Measurements from ENCODE around the gene TTC21A.
"Not testable (repeated sequence)": the region's sequence is repeated elsewhere in the genome, so short reads cannot be mapped to it uniquely, and the experiment has no call there.

The TTC21A gene

DNA sequence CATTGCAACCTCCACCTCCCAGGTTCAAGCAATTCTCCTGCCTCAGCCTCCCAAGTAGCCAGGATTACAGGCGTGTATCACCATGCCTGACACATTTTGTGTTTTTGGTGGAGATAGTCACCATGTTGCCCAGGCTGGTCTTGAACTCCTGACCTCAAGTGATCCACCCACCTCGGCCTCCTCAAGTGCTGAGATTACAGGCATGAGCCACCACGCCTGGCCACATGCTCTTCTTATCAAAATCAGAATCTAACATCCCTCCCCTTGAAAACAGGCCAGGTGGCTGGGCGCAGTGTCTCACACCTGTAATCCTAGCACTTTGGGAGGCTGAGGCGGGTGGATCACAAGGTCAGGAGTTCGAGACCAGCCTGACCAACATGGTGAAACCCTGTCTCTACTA lies 63.4 kb downstream of the TTC21A start:
- not testable (repeated sequence) for DNase-seq (ENCODE audit: extremely low spot score, insufficient read length, low read depth); FAIRE-seq

DNA sequence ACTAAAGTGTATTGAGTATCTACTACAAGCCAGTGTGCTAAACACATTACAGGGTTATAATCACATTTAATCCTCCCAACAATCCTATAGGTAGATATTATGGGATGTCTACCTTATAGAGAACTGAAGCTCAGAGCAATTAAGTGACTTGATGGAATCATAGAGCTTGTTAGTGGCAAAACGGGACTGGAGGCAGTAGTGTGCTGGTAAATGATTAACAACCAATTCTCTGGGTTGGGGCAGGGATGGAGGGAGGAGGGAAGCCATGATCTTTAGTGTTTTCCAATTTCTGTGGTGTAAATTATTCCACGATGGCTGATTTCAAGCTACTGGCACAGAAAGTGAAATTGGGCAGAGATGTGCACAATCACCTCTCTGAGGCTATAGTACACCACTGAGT lies 64.4 kb downstream of the TTC21A start:
- no peak for FAIRE-seq
- no peak for DNase-seq (ENCODE audit: extremely low spot score, insufficient read length, low read depth)

DNA sequence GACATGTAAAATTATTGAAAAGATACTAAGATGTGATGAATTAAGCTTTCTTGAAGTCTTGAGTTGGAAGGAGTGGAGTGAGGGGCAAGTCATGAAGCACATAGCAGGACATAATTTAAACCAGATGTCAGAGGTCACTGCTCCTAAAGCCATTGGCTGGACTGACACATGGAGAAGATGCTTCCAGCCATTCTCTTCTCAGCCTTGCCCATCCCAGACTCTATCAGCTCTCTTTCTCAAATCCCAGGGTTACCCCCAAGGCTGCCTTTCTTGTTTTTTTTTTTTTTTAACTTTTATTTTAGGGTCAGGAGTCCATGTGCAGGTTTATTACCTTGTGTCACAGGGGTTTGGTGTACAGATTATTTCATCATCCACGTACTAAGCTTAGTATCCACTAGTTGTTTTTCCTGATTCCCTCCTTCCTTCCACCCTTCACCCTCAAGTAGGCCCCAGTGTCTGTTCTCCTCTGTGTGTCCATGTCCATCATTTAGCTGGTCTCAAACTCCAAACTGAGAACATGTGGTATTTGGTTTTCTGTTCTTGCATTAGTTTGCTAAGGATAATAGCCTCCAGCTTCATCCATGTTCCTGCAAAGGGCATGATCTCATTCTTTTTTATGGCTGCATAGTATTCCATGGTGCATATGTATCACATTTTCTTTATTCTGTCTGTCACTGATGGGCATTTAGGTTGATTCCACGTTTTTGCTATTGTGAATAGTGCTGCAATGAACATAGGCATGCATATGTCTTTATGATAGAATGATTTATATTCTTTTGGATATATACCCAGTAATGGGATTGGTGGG lies 66.0 kb downstream of the TTC21A start:
- FAIRE-seq (no peak), DNase-seq (ENCODE audit: extremely low spot score, insufficient read length, low read depth) (no peak)

DNA sequence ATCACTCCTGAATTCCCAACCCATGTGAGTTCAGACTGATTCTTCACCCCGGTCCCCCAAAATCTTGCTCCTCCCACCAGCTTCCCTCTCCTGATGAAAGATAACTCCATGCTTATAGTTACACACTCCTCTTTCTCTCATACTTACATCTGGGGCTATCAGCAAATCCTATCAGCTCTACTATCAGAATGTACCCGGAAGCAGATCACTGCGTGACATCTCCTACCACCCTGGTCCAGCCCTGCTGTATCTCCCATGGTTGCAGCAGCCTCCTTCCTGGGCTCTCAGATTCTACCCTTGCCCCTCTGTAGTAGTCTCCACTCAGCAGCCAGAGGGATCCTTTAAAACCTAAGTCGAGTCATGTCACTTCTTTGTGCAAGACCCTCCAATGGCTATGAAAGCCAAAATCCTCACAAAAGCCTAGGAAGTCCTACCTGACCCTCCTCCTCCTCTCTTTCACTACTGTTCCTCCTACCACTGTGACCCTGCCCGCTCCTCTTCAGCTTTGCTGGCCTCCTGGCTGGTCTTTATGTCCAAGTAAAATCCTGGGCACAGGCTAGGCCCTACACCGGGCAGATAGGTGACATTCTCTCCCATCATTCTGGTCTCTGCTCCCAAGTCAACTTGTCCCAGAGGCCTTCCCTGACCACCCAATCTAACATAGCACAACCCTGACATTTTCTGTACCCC lies 68.7 kb downstream of the TTC21A start:
- DNase-seq (ENCODE audit: extremely low spot score, insufficient read length, low read depth): no peak
- FAIRE-seq: no peak

DNA sequence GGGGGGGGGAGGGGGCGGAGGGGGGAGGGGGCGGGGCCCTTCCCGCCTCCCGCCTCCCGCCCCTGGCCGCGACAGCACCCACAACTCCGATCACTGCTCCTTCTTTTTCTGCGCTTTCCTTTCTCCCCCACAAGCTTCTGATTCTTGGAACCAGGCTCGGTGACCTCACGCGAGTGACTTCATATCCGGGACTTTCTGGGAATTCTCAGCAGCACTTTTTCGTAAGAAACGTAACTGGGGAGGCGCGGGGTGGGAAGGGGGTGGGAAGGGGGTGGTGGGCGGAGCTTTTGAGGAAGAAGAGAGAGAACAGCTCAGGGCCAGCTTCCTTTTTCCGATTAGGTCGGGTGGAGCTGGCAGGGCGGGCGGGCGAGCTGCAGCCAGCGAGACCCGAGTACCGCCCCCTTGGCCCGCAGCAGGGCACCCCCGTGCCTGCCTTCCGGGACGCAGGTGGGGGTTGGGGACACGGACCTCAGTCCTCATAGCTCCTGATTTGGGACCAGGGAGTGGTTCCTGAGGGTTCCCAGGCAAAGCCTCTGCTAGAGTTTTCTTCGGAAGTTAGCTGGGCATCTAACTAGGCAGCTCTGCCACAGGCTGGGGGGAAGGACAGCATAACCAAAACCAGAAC lies 70.3 kb downstream of the TTC21A start:
- peak; percentile 36 for FAIRE-seq
- DNase-seq (ENCODE audit: extremely low spot score, insufficient read length, low read depth): peak; percentile 37

DNA sequence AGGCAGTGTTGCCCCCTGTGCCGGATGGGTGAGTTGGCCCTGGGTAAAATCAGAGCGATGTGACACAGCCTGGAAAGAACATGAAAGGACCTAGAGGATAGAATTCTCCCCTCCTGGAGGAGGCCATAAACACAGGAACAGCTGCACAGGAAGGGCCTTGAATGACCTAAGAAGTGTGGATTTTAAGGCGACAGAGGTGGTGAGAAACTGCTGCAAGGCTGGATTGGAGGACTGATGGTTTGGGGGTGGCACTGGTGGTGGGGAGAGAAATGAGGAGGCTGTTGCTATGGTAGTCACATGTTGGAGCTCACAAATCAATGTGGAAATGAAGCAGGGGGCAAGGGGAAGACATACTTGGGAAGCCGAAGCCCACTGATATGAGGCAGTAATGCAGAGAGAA lies 71.1 kb downstream of the TTC21A start:
- FAIRE-seq (no peak), DNase-seq (ENCODE audit: extremely low spot score, insufficient read length, low read depth) (no peak)

DNA sequence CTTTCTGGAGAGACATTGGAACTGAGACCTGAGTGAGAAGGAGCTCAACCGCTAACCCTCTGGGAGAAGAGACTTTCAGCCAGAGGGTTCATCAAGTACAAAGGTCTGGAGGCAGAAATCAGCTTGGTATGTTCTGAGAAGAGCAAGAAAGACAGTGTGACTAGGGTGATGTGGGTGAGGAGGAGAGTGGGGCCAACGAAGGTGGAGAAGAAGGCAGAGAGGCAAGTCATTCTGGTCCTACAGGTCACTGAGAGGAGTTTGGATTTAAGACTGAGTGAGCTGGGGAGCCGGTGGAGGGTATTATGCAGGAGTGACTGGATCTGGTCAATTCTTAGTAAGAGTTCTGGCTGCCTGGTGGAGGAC lies 72.7 kb downstream of the TTC21A start:
- FAIRE-seq (no peak), DNase-seq (ENCODE audit: extremely low spot score, insufficient read length, low read depth) (no peak)

DNA sequence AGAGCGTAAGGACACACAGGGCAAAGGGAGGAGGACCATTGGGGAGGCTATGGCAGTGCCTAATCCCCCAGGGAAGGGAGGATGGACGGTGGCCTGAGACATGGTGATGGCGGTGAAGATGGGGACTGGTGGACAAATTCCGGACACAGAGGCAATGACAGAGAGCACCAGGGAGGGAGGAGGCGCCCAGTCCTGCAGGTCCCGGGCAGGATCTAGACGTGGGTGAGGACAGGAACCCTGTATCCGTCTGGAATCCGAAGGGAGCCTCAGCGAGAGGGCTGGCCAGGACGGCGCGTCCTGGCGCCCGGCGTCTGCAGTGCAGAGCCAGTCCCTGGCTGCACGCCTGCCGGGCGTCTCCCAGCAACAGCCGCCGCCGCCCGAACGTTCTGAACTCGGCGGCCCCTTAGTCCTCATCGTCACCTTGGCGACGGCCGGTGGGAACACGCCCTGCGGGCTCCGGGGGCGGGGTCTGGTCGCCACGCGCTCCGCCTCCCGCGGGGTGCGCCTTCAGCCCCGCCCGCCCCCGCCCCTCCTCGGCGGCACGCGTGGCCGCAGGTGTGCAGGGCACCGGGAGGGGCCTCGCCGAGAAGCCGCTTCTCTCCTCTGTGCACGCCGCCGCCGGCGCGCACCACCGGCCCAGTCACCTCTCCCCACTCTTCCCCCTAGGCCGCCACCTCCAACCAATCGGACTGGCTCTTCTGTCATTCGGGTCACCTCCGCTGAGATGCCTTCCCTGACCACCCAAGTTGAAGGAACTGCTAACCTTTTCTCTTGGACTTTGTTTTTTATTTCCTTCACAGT lies 73.3 kb downstream of the TTC21A start:
- DNase-seq (ENCODE audit: extremely low spot score, insufficient read length, low read depth) (peak; percentile 88), FAIRE-seq (peak; percentile 54)

DNA sequence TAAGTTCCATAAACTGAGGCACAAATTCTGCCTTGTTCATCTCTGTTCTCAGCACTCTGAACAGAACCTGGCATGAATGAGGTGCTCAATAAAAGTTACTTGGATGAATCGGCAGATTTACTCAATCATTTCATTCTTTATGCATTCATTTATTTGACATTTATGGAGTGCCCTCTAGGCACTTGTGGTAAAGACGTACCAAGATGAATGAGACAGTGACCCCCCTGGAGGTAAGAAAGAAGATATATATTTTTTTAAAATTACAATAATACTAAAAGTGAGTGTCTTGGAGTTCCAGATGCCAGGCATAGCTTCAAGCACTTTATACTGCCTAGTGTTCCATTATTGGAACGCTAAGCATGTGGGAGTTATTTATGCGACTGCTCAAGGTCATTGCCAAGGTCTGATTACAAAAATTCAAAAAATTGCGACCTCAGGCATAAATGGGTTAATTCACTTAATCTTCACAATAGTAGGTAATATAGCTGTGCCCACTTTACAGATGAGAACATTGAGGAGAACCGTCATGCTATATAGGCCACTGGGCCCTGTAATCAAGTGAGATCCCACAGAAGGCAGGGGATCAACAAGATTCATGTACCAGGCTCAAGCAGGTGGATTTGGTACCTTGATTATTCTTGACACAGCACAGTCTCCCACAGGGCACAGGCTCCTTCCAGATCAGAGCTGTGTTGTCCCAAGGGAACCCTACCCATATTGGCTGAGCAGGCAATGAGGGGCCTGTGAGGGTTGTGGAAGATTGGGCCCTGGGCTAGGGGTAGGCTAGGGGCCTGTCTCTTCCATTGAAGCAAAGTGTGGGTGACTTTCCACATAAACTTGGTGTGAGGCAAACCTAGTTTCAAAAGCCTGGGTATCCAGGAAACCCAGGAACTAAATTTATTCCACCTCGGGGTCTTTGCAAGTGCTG lies 74.2 kb downstream of the TTC21A start:
- DNase-seq (ENCODE audit: extremely low spot score, insufficient read length, low read depth) (no peak), FAIRE-seq (no peak)

DNA sequence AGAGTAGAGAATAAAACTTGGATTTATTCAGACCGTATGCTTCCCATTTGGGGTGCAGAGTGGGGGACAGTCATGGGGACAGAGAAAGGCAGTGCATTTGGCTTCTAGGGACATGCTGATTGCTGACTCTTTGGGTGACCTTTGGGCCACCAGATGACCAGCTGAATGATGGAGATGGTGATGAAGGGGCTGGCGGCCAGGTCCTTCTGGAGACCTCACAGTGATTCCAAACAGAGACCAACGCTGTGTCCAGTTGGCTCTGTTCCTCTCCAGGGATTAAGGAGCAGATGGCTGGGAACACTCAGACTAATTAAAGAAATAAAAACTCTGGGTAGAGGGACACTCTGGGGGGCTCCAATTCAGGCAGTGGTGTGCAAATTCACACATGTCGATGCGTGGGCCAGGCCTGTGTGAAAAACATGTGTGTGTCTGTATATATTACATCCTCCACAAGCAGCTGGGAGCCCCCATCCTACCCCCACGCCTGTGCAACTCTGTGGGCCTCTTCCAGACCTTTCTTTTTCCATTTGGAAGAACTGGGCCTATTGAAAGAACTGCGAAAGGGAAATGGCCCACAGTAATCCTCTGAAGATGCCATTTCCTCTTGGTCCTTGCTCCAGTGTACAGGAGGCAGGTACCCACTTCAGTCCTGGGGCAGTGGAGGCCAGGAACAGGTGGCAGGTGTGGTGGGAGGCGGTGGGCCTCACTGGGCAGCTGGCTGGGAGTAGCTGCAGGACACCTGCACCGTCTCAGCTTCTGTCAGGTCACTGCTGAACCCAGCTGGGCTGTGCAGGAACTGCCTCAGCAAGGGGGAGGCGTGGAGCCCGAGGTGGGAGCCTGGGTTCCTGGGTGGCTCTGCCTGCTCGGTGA lies 76.0 kb downstream of the TTC21A start:
- FAIRE-seq: no peak

DNA sequence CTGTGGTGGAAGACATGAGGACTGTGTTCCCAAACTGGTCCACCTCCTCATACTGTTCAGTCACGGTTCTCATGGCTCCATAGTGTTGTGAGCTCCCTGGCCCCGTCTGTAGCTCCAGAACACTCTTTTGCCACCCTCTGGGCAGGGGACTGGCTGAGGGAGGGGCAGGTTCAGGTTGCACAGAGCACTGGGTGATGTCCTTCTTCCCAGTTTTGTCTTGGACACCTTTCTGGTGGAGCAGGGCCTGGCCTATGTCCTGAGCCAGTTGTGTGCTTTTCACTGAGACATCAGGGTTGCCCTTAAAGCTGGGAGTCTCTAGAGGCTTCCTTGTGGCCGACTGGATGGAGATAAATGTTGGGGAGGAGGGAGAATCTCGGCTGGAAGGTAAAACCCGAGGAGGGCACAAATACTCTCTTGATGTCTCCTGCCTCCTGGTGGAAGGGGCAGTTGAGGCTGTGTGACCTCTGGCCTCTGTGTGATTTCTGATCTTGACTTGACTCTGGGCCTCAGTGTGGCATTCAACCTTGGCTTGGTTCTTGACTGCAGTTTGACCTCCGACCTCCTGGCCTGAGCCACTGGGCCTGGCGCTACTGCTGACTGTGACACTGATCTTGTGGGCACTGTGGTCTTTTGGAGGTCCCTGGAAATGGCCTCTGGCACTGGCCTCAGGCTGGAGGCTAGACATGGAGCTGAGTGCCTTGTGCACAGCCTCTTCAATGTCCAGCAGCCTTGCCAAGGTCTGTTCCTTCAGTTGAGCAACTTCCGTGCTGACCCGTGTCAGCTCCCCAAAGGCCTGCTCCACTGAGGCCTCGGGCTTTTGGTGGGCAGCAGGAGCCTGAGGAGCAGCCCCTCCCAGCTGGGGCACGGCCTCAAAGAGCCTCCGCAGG lies 76.8 kb downstream of the TTC21A start:
- DNase-seq (ENCODE audit: extremely low spot score, insufficient read length, low read depth) (no peak), FAIRE-seq (no peak)

More for the DNA sequence above, 76.0 kb downstream of the TTC21A start:
- DNase-seq (ENCODE audit: extremely low spot score, insufficient read length, low read depth): no peak

DNA sequence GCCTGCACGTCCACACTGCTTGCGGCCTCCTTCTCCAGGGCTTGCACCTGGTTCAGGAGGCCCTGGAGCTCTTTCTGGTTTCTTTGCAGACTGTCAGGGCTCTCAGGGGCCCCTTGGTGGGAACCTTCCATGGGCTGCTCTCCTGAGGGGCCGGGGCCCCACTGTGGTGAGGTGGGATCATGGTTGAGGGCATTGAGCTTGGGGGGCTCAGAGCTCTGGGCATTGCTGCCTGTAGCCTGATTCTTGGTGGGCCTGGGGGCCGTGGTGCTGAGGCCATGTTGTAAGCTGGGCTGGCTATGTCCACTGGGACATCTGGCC lies 77.4 kb downstream of the TTC21A start:
- FAIRE-seq (no peak), DNase-seq (ENCODE audit: extremely low spot score, insufficient read length, low read depth) (no peak)

DNA sequence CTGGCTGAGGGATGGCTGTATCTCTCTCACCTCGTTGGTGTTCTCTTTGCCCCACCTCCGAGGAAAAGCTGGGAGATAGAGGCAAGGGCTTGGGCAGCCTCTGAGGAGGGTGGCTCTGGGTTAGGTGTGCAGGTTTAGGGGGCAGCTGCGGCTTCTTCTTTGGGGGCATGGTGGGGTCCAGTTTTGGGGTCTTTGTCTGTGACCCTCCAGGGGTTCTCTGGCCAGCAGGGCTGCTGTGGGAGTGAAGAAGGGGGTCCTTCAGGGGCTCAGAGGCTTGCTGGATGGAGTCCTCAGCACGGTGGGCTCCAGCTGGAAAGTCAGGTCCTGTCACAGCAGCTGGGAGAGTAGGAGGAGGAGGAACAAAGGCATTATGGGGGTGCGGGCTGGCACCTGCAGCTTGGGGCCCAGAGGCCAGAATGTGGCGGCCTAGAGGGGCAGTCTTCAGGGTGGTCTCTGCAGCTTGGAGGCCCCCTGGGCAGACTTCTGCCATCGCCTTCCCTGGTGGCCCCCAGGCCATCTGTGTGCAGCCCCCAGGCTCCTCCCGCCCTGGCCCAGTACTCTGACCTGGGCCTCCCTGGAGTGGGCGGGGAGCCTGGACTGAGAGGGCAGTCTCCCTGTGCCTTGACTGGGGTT lies 78.0 kb downstream of the TTC21A start:
- no peak for DNase-seq (ENCODE audit: extremely low spot score, insufficient read length, low read depth)
- FAIRE-seq: no peak

DNA sequence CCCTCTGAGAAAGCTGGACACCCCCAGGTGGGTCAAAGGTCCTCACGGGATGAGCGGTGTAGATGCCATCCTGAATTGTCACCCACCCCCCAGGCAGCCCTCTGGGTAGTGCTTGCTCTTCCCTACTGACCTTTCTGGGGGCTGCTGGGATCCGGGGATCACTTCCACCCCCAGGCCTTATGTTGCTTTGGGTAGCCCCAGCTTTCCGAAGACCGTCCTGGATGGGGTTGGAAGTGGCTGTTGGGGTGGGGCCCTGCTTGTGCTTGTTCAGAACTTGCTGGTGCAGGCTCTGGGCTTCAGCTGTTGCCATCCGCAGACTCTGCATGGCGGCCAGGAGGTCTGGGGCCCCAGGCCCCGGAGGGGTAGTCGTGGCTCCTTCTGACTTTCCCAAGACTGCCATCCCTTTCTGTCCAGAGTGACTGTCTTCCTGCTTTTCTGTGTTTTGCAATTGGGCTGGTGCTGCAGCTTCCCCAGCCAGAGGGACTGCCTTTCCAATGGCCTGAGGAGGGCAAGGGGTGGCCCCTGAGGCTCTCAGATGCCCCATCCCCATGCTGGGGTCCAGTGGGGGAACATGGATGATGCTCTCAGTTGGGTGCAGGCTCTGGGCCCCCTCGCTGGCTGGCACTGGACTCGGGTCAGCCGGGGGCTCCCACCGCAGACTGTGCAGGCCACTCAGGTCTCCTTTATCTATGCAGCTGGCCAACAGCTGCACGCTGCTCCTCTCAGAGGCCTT lies 78.6 kb downstream of the TTC21A start:
- DNase-seq (ENCODE audit: extremely low spot score, insufficient read length, low read depth) (no peak), FAIRE-seq (no peak)

DNA sequence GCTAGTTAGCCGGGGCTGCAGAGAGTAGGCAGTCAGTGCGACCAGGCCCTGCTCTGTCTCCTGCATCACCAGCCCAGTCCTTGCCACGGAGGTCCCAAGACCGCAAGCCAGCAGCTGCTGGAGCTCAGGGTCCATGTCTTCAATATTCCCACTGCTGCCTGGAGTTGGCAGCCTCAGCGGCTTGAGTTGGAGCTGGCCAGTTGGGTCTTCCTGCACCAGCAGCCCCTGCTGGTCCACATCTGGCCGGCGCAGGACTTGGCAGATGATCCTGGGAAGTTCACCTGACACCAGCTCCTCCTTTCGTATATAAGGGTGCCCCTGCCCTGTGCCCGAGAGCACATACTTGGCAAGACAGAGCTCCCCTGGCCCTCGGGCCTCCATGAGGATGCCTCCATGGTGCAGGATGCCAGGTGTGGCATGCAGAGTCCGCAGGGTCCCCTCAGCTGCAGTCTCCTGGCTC lies 79.2 kb downstream of the TTC21A start:
- FAIRE-seq: no peak
- DNase-seq (ENCODE audit: extremely low spot score, insufficient read length, low read depth): no peak

DNA sequence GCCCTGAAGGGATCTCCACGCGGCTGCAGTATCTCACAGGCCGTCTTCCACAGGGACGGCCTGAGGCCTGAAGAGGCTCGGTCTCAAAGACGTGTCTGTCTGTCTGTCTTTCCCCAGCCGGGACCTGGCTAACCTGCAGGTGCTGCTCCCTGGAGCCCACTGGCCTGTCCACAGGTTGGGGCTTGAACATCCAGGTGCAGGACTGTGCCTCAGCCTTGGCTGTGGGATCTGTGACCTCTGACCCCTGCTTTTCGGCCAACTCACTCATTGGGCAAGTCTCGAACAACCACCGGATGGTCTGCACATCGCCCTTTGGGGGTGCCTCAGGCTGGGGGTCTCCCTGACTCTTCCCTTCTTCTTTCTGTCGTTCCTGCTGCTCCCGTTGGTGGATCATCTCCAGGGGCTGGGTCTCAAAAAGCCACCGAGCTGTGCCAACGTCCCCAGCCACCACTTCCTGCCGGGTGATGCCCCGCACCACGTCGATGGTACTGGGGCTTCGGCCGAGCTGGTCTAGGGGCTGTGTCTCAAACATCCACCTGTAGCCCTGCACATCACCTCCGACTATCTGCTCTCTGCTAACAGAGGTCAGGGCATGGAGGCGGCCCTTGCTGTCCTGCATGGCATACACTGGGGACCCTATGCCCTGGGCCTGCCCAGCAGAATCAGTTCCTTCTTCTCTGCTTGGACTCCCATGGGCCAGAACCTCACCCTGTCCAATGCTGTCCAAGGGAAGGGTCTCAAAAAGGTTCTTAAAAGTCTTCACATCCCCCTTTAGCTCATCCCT lies 80.1 kb downstream of the TTC21A start:
- FAIRE-seq (no peak), DNase-seq (ENCODE audit: extremely low spot score, insufficient read length, low read depth) (no peak)
